ENCODE data around the gene F10. TPM values are rescaled to one million over a fixed set of nuclear protein-coding genes. Genes with fewer than 3 reads are reported as not detected.

F10 gene
- total RNA-seq, 4 donors from 2014 or later: 0.61 to 21.6 (median 4.5) TPM

DNA sequence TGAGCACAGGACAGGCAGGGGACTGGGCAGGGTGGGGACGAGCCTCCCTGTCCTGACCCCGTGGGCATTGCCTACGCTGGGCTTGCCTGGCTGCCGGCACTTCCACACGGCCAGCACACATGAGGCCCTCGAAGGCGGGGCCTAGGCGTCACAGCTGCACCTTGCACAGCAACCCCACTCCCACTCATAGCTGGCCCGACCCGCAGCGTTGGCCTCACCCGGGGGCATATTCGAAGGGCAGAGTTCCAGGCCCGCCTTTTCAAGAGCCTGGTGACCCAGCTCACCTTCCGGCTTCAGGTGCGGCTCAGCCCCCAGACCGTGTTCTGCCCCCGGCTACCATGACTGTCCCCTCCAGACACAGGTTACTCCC, 19.0 kb downstream of the F10 start:
- Histone ChIP-seq H3K4me1 (no peaks in the 10 kb centered on the region), H3K27ac (no peak overlapping the region), H3K36me3 (peaks cover 0 to 11% (median 0%) of the 10 kb centered on the region in 3 donors), H3K9me3 (no peaks in the 10 kb centered on the region), H3K27me3 (no peaks in the 10 kb centered on the region), H3K4me3 (no peak overlapping the region)
- TF ChIP-seq POLR2A (IDR thresholded peaks at IDR 0.05) (no peak), CTCF (IDR thresholded peaks at IDR 0.05) (no peak)
- WGBS, 2 donors: 75 to 94% methylated on average over 7 to 13 of the region's 18 CpGs
- DNase-seq: no peak
- intact Hi-C loops (cut with DNase I): no loop called here

- no peak overlapping the region for H3K4me3 ChIP-seq
- H3K9me3 ChIP-seq: no peaks in the 10 kb centered on the region
- H3K36me3 ChIP-seq: peaks cover 0 to 11% (median 0%) of the 10 kb centered on the region in 3 donors
- H3K27me3 ChIP-seq: no peaks in the 10 kb centered on the region
- no peak for DNase-seq
- no peaks in the 10 kb centered on the region for H3K4me1 ChIP-seq
- 78 to 81% methylated on average over 7 of the region's 7 CpGs for whole genome bisulfite sequencing, 2 donors
- TF ChIP-seq CTCF (IDR thresholded peaks at IDR 0.05): no peak
- no peak for TF ChIP-seq POLR2A (IDR thresholded peaks at IDR 0.05)
- intact Hi-C loops (cut with DNase I): no loop called here
- H3K27ac ChIP-seq: no peak overlapping the region
Observed at GRCh38 chr13:113142876-113143275, 20.3 kb downstream of the F10 start.

DNA sequence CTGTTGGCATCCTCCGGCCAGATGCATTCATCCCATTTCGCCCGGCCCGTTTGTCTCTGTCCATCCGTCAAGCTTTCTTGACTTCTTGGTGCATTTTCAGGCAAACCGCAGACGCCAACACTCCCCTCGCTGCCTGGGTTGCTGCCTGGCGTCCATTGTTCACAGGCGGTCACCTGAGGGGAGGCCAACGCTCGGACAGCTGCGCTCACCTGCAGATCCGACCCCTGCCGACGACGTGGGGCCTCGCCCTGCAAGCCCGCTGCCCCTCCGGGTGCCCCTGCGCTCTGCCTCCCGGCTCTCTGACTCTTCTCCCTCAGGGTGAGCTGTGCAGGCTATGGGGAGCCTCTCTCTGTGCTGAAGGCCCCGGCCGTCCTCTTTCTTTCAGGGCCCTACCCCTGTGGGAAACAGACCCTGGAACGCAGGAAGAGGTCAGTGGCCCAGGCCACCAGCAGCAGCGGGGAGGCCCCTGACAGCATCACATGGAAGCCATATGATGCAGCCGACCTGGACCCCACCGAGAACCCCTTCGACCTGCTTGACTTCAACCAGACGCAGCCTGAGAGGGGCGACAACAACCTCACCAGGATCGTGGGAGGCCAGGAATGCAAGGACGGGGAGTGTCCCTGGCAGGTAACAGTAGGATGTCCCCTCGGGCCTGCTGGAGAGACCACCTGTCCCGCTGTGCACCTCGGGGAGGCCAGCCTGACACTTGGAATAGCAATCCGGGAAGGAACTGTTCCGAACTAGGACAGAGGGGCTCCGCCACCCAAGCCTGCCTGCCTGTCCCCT, 21.1 kb downstream of the F10 start:
- Histone ChIP-seq H3K27me3 (no peaks in the 10 kb centered on the region), H3K9me3 (no peaks in the 10 kb centered on the region), H3K27ac (no peak overlapping the region), H3K4me1 (no peaks in the 10 kb centered on the region), H3K36me3 (peaks cover 0 to 11% (median 0%) of the 10 kb centered on the region in 3 donors), H3K4me3 (no peak overlapping the region)
- WGBS, 2 donors: 83 to 88% methylated on average over 16 to 22 of the region's 39 CpGs
- TF ChIP-seq POLR2A (IDR thresholded peaks at IDR 0.05) (no peak), CTCF (IDR thresholded peaks at IDR 0.05) (no peak)
- intact Hi-C loops (cut with DNase I): no loop called here
- DNase-seq: no peak

GRCh38 chr13:113144255-113144629, 21.6 kb downstream of the F10 start:
- intact Hi-C loops (cut with DNase I): no loop called here
- TF ChIP-seq POLR2A (IDR thresholded peaks at IDR 0.05): no peak
- no peak for TF ChIP-seq CTCF (IDR thresholded peaks at IDR 0.05)
- Histone ChIP-seq H3K9me3 (no peaks in the 10 kb centered on the region), H3K4me3 (no peak overlapping the region), H3K27me3 (no peaks in the 10 kb centered on the region), H3K27ac (no peak overlapping the region), H3K4me1 (no peaks in the 10 kb centered on the region), H3K36me3 (peaks cover 0 to 11% (median 0%) of the 10 kb centered on the region in 3 donors)
- no peak for DNase-seq
- 91 to 93% methylated on average over 5 to 9 of the region's 12 CpGs for WGBS, 2 donors

- TF ChIP-seq POLR2A (IDR thresholded peaks at IDR 0.05): no peak
- TF ChIP-seq CTCF (IDR thresholded peaks at IDR 0.05): no peak
- WGBS, 2 donors: 71 to 72% methylated on average over 11 to 12 of the region's 12 CpGs
Observed at GRCh38 chr13:113145496-113145895, 22.9 kb downstream of the F10 start.

More at GRCh38 chr13:113145496-113145895, 22.9 kb downstream of the F10 start:
- Histone ChIP-seq H3K27ac (no peak overlapping the region), H3K9me3 (no peaks in the 10 kb centered on the region), H3K4me1 (no peaks in the 10 kb centered on the region), H3K4me3 (no peak overlapping the region), H3K27me3 (no peaks in the 10 kb centered on the region), H3K36me3 (peaks cover 0 to 11% (median 0%) of the 10 kb centered on the region in 3 donors)
- DNase-seq: no peak
- intact Hi-C loops (cut with DNase I): no loop called here
